GM12892 (cell line): Measurements from ENCODE around the gene ITGB8.

Experiments
- POLR2A ChIP-seq: IDR thresholded peaks from 2 replicates; pipeline ENCODE4 v1.6.1; 2011; ENCODE audit warnings: low read depth, low read length, control low read depth
- POLR2AphosphoS5 ChIP-seq: IDR thresholded peaks from 2 replicates; pipeline ENCODE4 v1.6.1; 2011; ENCODE audit warnings: low read depth, low read length, control low read depth

- TF ChIP-seq POLR2A = 0 out of 2 replicates have a peak, but pooled peaks have one; percentile 45
- TF ChIP-seq POLR2AphosphoS5 = no peak
Measured at GRCh38 chr7:20330928-20331909, 519 bp downstream of the ITGB8 start.
